H7 (cell line): ENCODE measurements around the gene MYO16. TPM values are rescaled to one million over a fixed set of nuclear protein-coding genes. Genes with fewer than 3 reads are reported as not detected.

Source experiments
- DNase-seq: peaks from one replicate; pipeline ENCODE4 v3.0.0; 2012
- H3K27me3 ChIP-seq: 2 replicates; pipeline ENCODE4 v1.6.0; 2011; ENCODE audit warnings: mild to moderate bottlenecking, low read length; ENCODE audit not compliant: control insufficient read depth, insufficient read depth
- H3K36me3 ChIP-seq: replicated peaks from 2 replicates; pipeline ENCODE4 v1.5.1; 2011; ENCODE audit warnings: low read length; ENCODE audit not compliant: control insufficient read depth, insufficient read depth
- H3K4me3 ChIP-seq: 2 replicates; pipeline ENCODE4 v1.5.1; 2011; ENCODE audit warnings: low read depth, mild to moderate bottlenecking, control low read depth, low read length, moderate library complexity; ENCODE audit not compliant: insufficient read depth
- total RNA-seq: library from RNA; depleted of rRNA; stranded (reverse); fragments of >200 nt; shearing (Covaris generic); gene quantifications from 2 replicates; pipeline ENCODE4 v1.2.3, GENCODE V29; 2014

The MYO16 gene
- total RNA-seq, 1 experiment from 2014 or later = 0.03 TPM

- DNase-seq = no peak
- H3K27me3 ChIP-seq = no peaks in the 10 kb centered on the region
- no peaks in the 10 kb centered on the region for H3K36me3 ChIP-seq
- no peak overlapping the region for H3K4me3 ChIP-seq
Measured at GRCh38 chr13:109196948-109197347, 567.5 kb downstream of the MYO16 start.

- Histone ChIP-seq H3K36me3 (no peaks in the 10 kb centered on the region), H3K4me3 (no peak overlapping the region), H3K27me3 (no peaks in the 10 kb centered on the region)
- no peak for DNase-seq
Measured at GRCh38 chr13:109198585-109198984, 569.2 kb downstream of the MYO16 start.

GRCh38 chr13:109199280-109199679 is 569.9 kb downstream of the MYO16 start:
- no peak for DNase-seq
- Histone ChIP-seq H3K36me3 (no peaks in the 10 kb centered on the region), H3K27me3 (no peaks in the 10 kb centered on the region), H3K4me3 (no peak overlapping the region)

GRCh38 chr13:109200556-109200955 is 571.1 kb downstream of the MYO16 start:
- Histone ChIP-seq H3K27me3 (no peaks in the 10 kb centered on the region), H3K4me3 (no peak overlapping the region), H3K36me3 (no peaks in the 10 kb centered on the region)
- no peak for DNase-seq

GRCh38 chr13:109203587-109203986 is 574.2 kb downstream of the MYO16 start:
- Histone ChIP-seq H3K4me3 (no peak overlapping the region), H3K27me3 (no peaks in the 10 kb centered on the region), H3K36me3 (no peaks in the 10 kb centered on the region)
- no peak for DNase-seq

- H3K36me3 ChIP-seq = no peaks in the 10 kb centered on the region
- no peak for DNase-seq
- no peak overlapping the region for H3K4me3 ChIP-seq
- no peaks in the 10 kb centered on the region for H3K27me3 ChIP-seq
Measured at GRCh38 chr13:109204252-109204651, 574.8 kb downstream of the MYO16 start.

GRCh38 chr13:109204657-109205056 is 575.2 kb downstream of the MYO16 start:
- no peaks in the 10 kb centered on the region for H3K27me3 ChIP-seq
- H3K4me3 ChIP-seq = no peak overlapping the region
- H3K36me3 ChIP-seq = no peaks in the 10 kb centered on the region
- no peak for DNase-seq

GRCh38 chr13:109205315-109205714 is 575.9 kb downstream of the MYO16 start:
- Histone ChIP-seq H3K27me3 (no peaks in the 10 kb centered on the region), H3K36me3 (no peaks in the 10 kb centered on the region)
- DNase-seq = no peak

GRCh38 chr13:109206616-109207015 is 577.2 kb downstream of the MYO16 start:
- no peak for DNase-seq
- Histone ChIP-seq H3K27me3 (no peaks in the 10 kb centered on the region), H3K4me3 (no peak overlapping the region), H3K36me3 (no peaks in the 10 kb centered on the region)

More at GRCh38 chr13:109205315-109205714, 575.9 kb downstream of the MYO16 start:
- H3K4me3 ChIP-seq = no peak overlapping the region

GRCh38 chr13:109207622-109208021 is 578.2 kb downstream of the MYO16 start:
- DNase-seq = no peak
- H3K36me3 ChIP-seq = no peaks in the 10 kb centered on the region
- H3K27me3 ChIP-seq = no peaks in the 10 kb centered on the region
- H3K4me3 ChIP-seq = no peak overlapping the region

- DNase-seq = no peak
- Histone ChIP-seq H3K27me3 (no peaks in the 10 kb centered on the region), H3K4me3 (no peak overlapping the region), H3K36me3 (no peaks in the 10 kb centered on the region)
Measured at GRCh38 chr13:109208522-109208921, 579.1 kb downstream of the MYO16 start.

GRCh38 chr13:109209526-109209925 is 580.1 kb downstream of the MYO16 start:
- no peak for DNase-seq
- no peaks in the 10 kb centered on the region for H3K36me3 ChIP-seq
- no peak overlapping the region for H3K4me3 ChIP-seq
- no peaks in the 10 kb centered on the region for H3K27me3 ChIP-seq

- H3K36me3 ChIP-seq = no peaks in the 10 kb centered on the region
- no peak overlapping the region for H3K4me3 ChIP-seq
- H3K27me3 ChIP-seq = no peaks in the 10 kb centered on the region
- no peak for DNase-seq
Measured at GRCh38 chr13:109211616-109212015, 582.2 kb downstream of the MYO16 start.

GRCh38 chr13:109212650-109213049 is 583.2 kb downstream of the MYO16 start:
- Histone ChIP-seq H3K4me3 (no peak overlapping the region), H3K36me3 (no peaks in the 10 kb centered on the region), H3K27me3 (no peaks in the 10 kb centered on the region)
- DNase-seq = no peak

GRCh38 chr13:109213714-109214113 is 584.3 kb downstream of the MYO16 start:
- Histone ChIP-seq H3K27me3 (no peaks in the 10 kb centered on the region), H3K4me3 (no peak overlapping the region), H3K36me3 (no peaks in the 10 kb centered on the region)
- no peak for DNase-seq

- DNase-seq = no peak
Measured at GRCh38 chr13:109214393-109214792, 585.0 kb downstream of the MYO16 start.

More at GRCh38 chr13:109214393-109214792, 585.0 kb downstream of the MYO16 start:
- H3K36me3 ChIP-seq = no peaks in the 10 kb centered on the region
- no peaks in the 10 kb centered on the region for H3K27me3 ChIP-seq
- no peak overlapping the region for H3K4me3 ChIP-seq
